IPS DF 6.9 (cell line): Measurements from ENCODE around the gene SPATA33.
A peak's percentile ranks its signal among the peaks of the same experiment; 100 is the strongest.
"Not testable (repeated sequence)": the region's sequence is repeated elsewhere in the genome, so short reads cannot be mapped to it uniquely, and the experiment has no call there.

Experiments
- DNase-seq: peaks from one replicate; pipeline ENCODE4 v3.0.0-alpha.2; 2013; ENCODE audit warnings: low read depth, low spot score
- H3K27ac ChIP-seq: one replicate; pipeline ENCODE4 v1.5.1; 2013; ENCODE audit warnings: low read length, control low read depth
- H3K27me3 ChIP-seq: 2 replicates; pipeline ENCODE4 v1.6.1; 2013; ENCODE audit warnings: mild to moderate bottlenecking, low read length; ENCODE audit not compliant: control insufficient read depth, insufficient read depth
- H3K36me3 ChIP-seq: 2 replicates; pipeline ENCODE4 v1.6.1; 2013; ENCODE audit warnings: low read length; ENCODE audit not compliant: control insufficient read depth, insufficient read depth
- H3K4me1 ChIP-seq: 2 replicates; pipeline ENCODE4 v1.6.1; 2013; ENCODE audit warnings: low read length; ENCODE audit not compliant: control insufficient read depth, insufficient read depth
- H3K4me3 ChIP-seq: 2 replicates; pipeline ENCODE4 v1.5.1; 2013; ENCODE audit warnings: mild to moderate bottlenecking, low read length
- H3K9me3 ChIP-seq: 2 replicates; pipeline ENCODE4 v1.6.1; 2013; ENCODE audit warnings: low read length, inconsistent platforms; ENCODE audit not compliant: control insufficient read depth, insufficient read depth
- WGBS: extraction: QIAGEN DNeasy Blood & Tissue Kit; methylation state at CpG from one replicate; pipeline ENCODE4 v1.1.7; 2013; ENCODE audit warnings: mixed read lengths, missing lambda C conversion rate; ENCODE audit not compliant: insufficient read length, insufficient coverage; 5-methylcytosine and 5-hydroxymethylcytosine counted together

The SPATA33 gene

GRCh38 chr16:89695086-89695874, 37.6 kb downstream of the SPATA33 start:
- no CpG with 5 or more reads among the region's 31 CpGs for WGBS

GRCh38 chr16:89695875-89696669, 38.4 kb downstream of the SPATA33 start:
- no CpG with 5 or more reads among the region's 25 CpGs for WGBS
- Histone ChIP-seq H3K27ac (no peak overlapping the region), H3K4me3 (no peak overlapping the region), H3K36me3 (peaks cover 40% of the 10 kb centered on the region), H3K4me1 (0 out of 2 replicates have a peak, but pooled peaks cover 4% of the 10 kb centered on the region), H3K9me3 (no peaks in the 10 kb centered on the region), H3K27me3 (no peaks in the 10 kb centered on the region)
- DNase-seq: no peak

More at GRCh38 chr16:89695086-89695874, 37.6 kb downstream of the SPATA33 start:
- Histone ChIP-seq H3K36me3 (peaks cover 45% of the 10 kb centered on the region), H3K27ac (no peak overlapping the region), H3K4me3 (no peak overlapping the region), H3K9me3 (no peaks in the 10 kb centered on the region), H3K4me1 (no peaks in the 10 kb centered on the region), H3K27me3 (no peaks in the 10 kb centered on the region)
- DNase-seq: no peak

GRCh38 chr16:89696670-89697128, 39.1 kb downstream of the SPATA33 start:
- Histone ChIP-seq H3K27ac (no peak overlapping the region), H3K9me3 (no peaks in the 10 kb centered on the region), H3K36me3 (peaks cover 35% of the 10 kb centered on the region), H3K4me1 (0 out of 2 replicates have a peak, but pooled peaks cover 4% of the 10 kb centered on the region), H3K27me3 (no peaks in the 10 kb centered on the region), H3K4me3 (no peak overlapping the region)
- DNase-seq: no peak
- WGBS: no CpG with 5 or more reads among the region's 18 CpGs

GRCh38 chr16:89697161-89697615, 39.6 kb downstream of the SPATA33 start:
- no peak for DNase-seq
- WGBS: no CpG with 5 or more reads among the region's 19 CpGs
- peaks cover 31% of the 10 kb centered on the region for H3K36me3 ChIP-seq

GRCh38 chr16:89697616-89698331, 40.1 kb downstream of the SPATA33 start:
- no peak overlapping the region for H3K27ac ChIP-seq
- WGBS: no CpG with 5 or more reads among the region's 32 CpGs
- H3K4me3 ChIP-seq: no peak overlapping the region
- H3K9me3 ChIP-seq: no peaks in the 10 kb centered on the region
- H3K27me3 ChIP-seq: no peaks in the 10 kb centered on the region
- 0 out of 2 replicates have a peak, but pooled peaks cover 4% of the 10 kb centered on the region for H3K4me1 ChIP-seq
- H3K36me3 ChIP-seq: peaks cover 29% of the 10 kb centered on the region
- no peak for DNase-seq

More at GRCh38 chr16:89697161-89697615, 39.6 kb downstream of the SPATA33 start:
- H3K4me1 ChIP-seq: 0 out of 2 replicates have a peak, but pooled peaks cover 4% of the 10 kb centered on the region
- H3K27me3 ChIP-seq: no peaks in the 10 kb centered on the region
- H3K9me3 ChIP-seq: no peaks in the 10 kb centered on the region
- H3K4me3 ChIP-seq: no peak overlapping the region
- no peak overlapping the region for H3K27ac ChIP-seq

- not testable (repeated sequence) for H3K27ac ChIP-seq, H3K4me1 ChIP-seq, H3K9me3 ChIP-seq, DNase-seq, H3K4me3 ChIP-seq, H3K27me3 ChIP-seq
- H3K36me3 ChIP-seq: peaks cover 22% of the 10 kb centered on the region
- no CpG with 5 or more reads among the region's 14 CpGs for WGBS
Measured at GRCh38 chr16:89698717-89699116, 41.1 kb downstream of the SPATA33 start.

GRCh38 chr16:89699629-89700099, 42.0 kb downstream of the SPATA33 start:
- not testable (repeated sequence) for H3K4me3 ChIP-seq, DNase-seq, H3K27me3 ChIP-seq, H3K4me1 ChIP-seq, H3K9me3 ChIP-seq, H3K27ac ChIP-seq
- WGBS: no CpG with 5 or more reads among the region's 18 CpGs
- peaks cover 17% of the 10 kb centered on the region; the same call in 1 of the 2 replicates for H3K36me3 ChIP-seq

- Histone ChIP-seq H3K4me3 (peak overlapping the region; percentile 82; the same call in 1 of the 2 replicates), H3K9me3 (no peaks in the 10 kb centered on the region), H3K27me3 (no peaks in the 10 kb centered on the region), H3K4me1 (0 out of 2 replicates have a peak, but pooled peaks cover 4% of the 10 kb centered on the region), H3K36me3 (peaks cover 17% of the 10 kb centered on the region; the same call in 1 of the 2 replicates), H3K27ac (no peak overlapping the region)
- no CpG with 5 or more reads among the region's 30 CpGs for WGBS
- peak; percentile 99 for DNase-seq
Measured at GRCh38 chr16:89700100-89700648, 42.5 kb downstream of the SPATA33 start.

- Histone ChIP-seq H3K36me3 (peaks cover 14% of the 10 kb centered on the region; the same call in 1 of the 2 replicates), H3K27ac (no peak overlapping the region)
Measured at GRCh38 chr16:89700649-89701424, 43.2 kb downstream of the SPATA33 start.

More at GRCh38 chr16:89700649-89701424, 43.2 kb downstream of the SPATA33 start:
- DNase-seq: no peak
- peak overlapping the region; percentile 82; the same call in 1 of the 2 replicates for H3K4me3 ChIP-seq
- H3K4me1 ChIP-seq: 0 out of 2 replicates have a peak, but pooled peaks cover 4% of the 10 kb centered on the region
- H3K27me3 ChIP-seq: no peaks in the 10 kb centered on the region
- WGBS: no CpG with 5 or more reads among the region's 78 CpGs
- no peaks in the 10 kb centered on the region for H3K9me3 ChIP-seq
